ENCODE results near the gene ZBTB1.

- TF ChIP-seq CTCF (IDR thresholded peaks at IDR 0.05) (no peak), POLR2AphosphoS5 (IDR thresholded peaks at IDR 0.05; ENCODE audit: insufficient read depth in 1 of 2, low read depth in 1 of 2) (no peak), POLR2A (IDR thresholded peaks at IDR 0.05) (no peak)
Measured at GRCh38 chr14:64573109-64573508, 68.5 kb downstream of the ZBTB1 start.
